Heart right ventricle (tissue), 16 donors: ENCODE measurements around the gene ENPP1. TPM values are rescaled to one million over a fixed set of nuclear protein-coding genes. Genes with fewer than 3 reads are reported as not detected.
A peak's percentile ranks its signal among the peaks of the same experiment; 100 is the strongest.

ENCODE experiments used
- ATAC-seq, 8 donors: fragments of 200-7000 bp; cut with Tn5 transposase; one replicate each; pipeline ENCODE4 v1.9.1; 2020; ENCODE audit warnings: mild to moderate bottlenecking in 8 of 8, moderate library complexity in 8 of 8, moderate number of reproducible peaks in 1 of 8
- DNase-seq, 2 donors: peaks; one replicate each; pipeline ENCODE4 v3.0.0-alpha.2; 2020
- H3K27ac ChIP-seq, 10 donors: fragments of 200-600 bp; sonication (generic) in 2 of 10; one replicate each; pipeline versions ENCODE4 v1.5.0 to v1.8.0; 2020 to 2022; ENCODE audit warnings: mild to moderate bottlenecking in 3 of 10
- H3K27me3 ChIP-seq, 7 donors: fragments of 200-600 bp; one replicate each; pipeline ENCODE4 v1.8.0; 2021 to 2022; ENCODE audit warnings: mild to moderate bottlenecking in 2 of 7
- H3K36me3 ChIP-seq, 9 donors: fragments of 200-600 bp; sonication (generic) in 1 of 9; one replicate each; pipeline versions ENCODE4 v1.5.0 to v1.8.0; 2020 to 2022; ENCODE audit warnings: mild to moderate bottlenecking in 2 of 9
- H3K4me1 ChIP-seq, 9 donors: fragments of 200-600 bp; sonication (generic) in 1 of 9; one replicate each; pipeline versions ENCODE4 v1.5.0 to v1.8.0; 2020 to 2022; ENCODE audit warnings: mild to moderate bottlenecking in 4 of 9
- H3K4me3 ChIP-seq, 10 donors: fragments of 200-600 bp; sonication (generic) in 2 of 10; one replicate each; pipeline versions ENCODE4 v1.5.0 to v1.8.0; 2020 to 2022; ENCODE audit warnings: mild to moderate bottlenecking in 7 of 10, moderate library complexity in 2 of 10
- H3K9me3 ChIP-seq, 11 donors: fragments of 200-600 bp in 10 of 11; sonication (generic) in 2 of 11; one replicate each; pipeline versions ENCODE4 v1.5.0 to v1.8.0; 2013 to 2022; ENCODE audit warnings: mild to moderate bottlenecking in 2 of 11, control low read depth in 1 of 11, moderate library complexity in 1 of 11
- WGBS, 2 donors: extraction: QIAGEN DNeasy Blood & Tissue Kit; methylation state at CpG; one replicate each; pipeline ENCODE4 v1.1.7; 2013; ENCODE audit warnings: inconsistent platforms in 1 of 2; 5-methylcytosine and 5-hydroxymethylcytosine counted together
- intact Hi-C, 10 donors: fragments of 100-400 bp; cut with DNase I; formaldehyde crosslinking; loops; one replicate each; pipeline versions ENCODE4 v1.11.1 to v1.14.2; 2022
- polyA plus RNA-seq, 2 donors: library from polyadenylated mRNA; stranded (reverse); fragments of 200-250 nt; gene quantifications; one replicate each; pipeline ENCODE4 v1.2.3, GENCODE V29; 2013
- total RNA-seq, 10 donors: library from RNA; stranded (reverse); fragmentation: NEBNext Ultra II Directional in 3 of 10; extraction: Animal tissue kit (Norgen Biotek cat#: 25700) in 3 of 10; gene quantifications; one replicate each; pipeline versions ENCODE4 v1.2.1 to v1.2.4, GENCODE V29; 2021 to 2023
- TF ChIP-seq, protein P1 (sequence below), 9 donors: fragments of 200-600 bp; sonication (generic) in 2 of 9; IDR thresholded peaks; one replicate each; pipeline versions ENCODE4 v1.5.0 to v1.8.0; 2021 to 2022; ENCODE audit warnings: antibody characterized with exemption in 9 of 9, mild to moderate bottlenecking in 5 of 9, moderate library complexity in 1 of 9
- donor health status: Arrhythmogenic right ventricular cardiomyopathy.
- donor health status: ischemic (EF 13 %, LVEDD 7.1; RV severe dilation, severe dysfunction).
- donor health status: healthy with polysubstance abuse.
- donor health status: DM: no; HTN: yes; CAD: no.
- donor health status: DM: no; HTN: no; CAD: no.
- donor health status: ischemic (EF 25% LVEDD 6.9; RV normal size, moderate dysfunction).
- donor health status: ischemic (EF 25% LVEDD 5.7; RV mildly dilated, moderate dysfunction).
- donor health status: healthy.
- donor health status: DM: yes; HTN: yes; CAD: no.
- donor health status: Ischemic cardiomyopathy.
- donor health status: ischemic (EF 35%, LVEDD 5.7; RV mildly dilated, moderate dysfunction).
- donor health status: nonischemic (EF 11% LVEDD 7.7; RV severe dilation, severe dysfunction).
- donor health status: DM: yes; HTN: yes; CAD: no.
- donor health status: PGD.
- donor health status: ischemic (EF 29% LVEDD 5.4; RV normal size, mild dysfunction).
- donor health status: nonischemic (EF 23%, LVEDD 6.1; RV moderate dilation, normal function).

ENPP1 gene
- total and polyA plus RNA-seq, 12 donors: 0.45 to 3.2 (median 2.1) TPM

DNA sequence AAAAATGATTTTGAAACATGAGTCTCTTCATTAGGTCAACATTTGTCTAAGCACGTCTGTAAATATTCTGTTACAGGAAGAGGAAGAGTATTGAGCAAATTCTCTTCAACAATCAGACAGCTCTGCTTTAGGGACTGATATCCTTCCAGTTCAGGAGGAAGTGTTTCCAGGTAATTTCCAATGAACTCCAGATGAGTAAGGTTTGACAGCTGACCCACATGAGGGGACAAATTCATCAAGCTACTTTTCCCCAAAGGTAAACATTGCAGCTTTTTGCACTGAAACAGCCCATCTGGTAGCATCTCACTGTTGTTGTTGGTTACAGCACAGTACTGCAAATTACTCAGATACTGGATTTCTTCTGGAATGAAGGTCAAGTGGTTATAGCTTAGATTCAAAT, 18.1 kb downstream of the ENPP1 start:
- WGBS, 2 donors: 40 to 67% methylated on average over 1 of the region's 1 CpG
- Histone ChIP-seq H3K9me3 (no peaks in the 10 kb centered on the region), H3K27me3 (no peaks in the 10 kb centered on the region), H3K36me3 (no peaks in the 10 kb centered on the region), H3K4me1 (peaks cover 0 to 3% (median 0%) of the 10 kb centered on the region in 9 donors), H3K27ac (no peak overlapping the region), H3K4me3 (no peak overlapping the region)
- ATAC-seq (no peak), DNase-seq (no peak)
- TF ChIP-seq, protein P1, sequence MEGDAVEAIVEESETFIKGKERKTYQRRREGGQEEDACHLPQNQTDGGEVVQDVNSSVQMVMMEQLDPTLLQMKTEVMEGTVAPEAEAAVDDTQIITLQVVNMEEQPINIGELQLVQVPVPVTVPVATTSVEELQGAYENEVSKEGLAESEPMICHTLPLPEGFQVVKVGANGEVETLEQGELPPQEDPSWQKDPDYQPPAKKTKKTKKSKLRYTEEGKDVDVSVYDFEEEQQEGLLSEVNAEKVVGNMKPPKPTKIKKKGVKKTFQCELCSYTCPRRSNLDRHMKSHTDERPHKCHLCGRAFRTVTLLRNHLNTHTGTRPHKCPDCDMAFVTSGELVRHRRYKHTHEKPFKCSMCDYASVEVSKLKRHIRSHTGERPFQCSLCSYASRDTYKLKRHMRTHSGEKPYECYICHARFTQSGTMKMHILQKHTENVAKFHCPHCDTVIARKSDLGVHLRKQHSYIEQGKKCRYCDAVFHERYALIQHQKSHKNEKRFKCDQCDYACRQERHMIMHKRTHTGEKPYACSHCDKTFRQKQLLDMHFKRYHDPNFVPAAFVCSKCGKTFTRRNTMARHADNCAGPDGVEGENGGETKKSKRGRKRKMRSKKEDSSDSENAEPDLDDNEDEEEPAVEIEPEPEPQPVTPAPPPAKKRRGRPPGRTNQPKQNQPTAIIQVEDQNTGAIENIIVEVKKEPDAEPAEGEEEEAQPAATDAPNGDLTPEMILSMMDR (IDR thresholded peaks at IDR 0.05): no peak
- intact Hi-C loops: no loop called here

DNA sequence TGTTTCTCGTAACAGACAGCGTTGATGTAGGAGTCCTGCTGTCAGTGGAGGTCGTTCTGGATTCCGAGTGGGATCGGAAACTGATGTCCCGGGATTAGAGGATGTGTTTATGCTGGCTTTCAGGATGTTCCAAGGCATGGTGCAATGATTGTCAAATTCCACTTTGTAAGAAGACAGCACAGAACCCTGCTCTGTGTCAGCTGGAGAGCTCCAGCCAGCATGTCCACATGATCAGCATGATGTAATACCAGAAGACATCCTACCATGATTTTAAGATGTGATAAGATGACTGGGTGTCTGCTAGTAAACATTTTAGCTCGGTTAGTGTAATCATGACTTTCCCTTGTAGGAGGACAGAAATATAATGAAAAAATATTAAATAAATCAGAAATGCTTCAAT, 20.3 kb downstream of the ENPP1 start:
- H3K27ac ChIP-seq: no peak overlapping the region
- DNase-seq: no peak
- H3K9me3 ChIP-seq: no peaks in the 10 kb centered on the region
- peaks cover 0 to 13% (median 0%) of the 10 kb centered on the region in 9 donors for H3K4me1 ChIP-seq
- ATAC-seq: no peak
- no peaks in the 10 kb centered on the region for H3K27me3 ChIP-seq
- no peak overlapping the region for H3K4me3 ChIP-seq
- WGBS, 2 donors: 84 to 86% methylated on average over 7 of the region's 7 CpGs
- H3K36me3 ChIP-seq: no peaks in the 10 kb centered on the region
- intact Hi-C loops: no loop called here
- TF ChIP-seq, protein P1 (IDR thresholded peaks at IDR 0.05): no peak

DNA sequence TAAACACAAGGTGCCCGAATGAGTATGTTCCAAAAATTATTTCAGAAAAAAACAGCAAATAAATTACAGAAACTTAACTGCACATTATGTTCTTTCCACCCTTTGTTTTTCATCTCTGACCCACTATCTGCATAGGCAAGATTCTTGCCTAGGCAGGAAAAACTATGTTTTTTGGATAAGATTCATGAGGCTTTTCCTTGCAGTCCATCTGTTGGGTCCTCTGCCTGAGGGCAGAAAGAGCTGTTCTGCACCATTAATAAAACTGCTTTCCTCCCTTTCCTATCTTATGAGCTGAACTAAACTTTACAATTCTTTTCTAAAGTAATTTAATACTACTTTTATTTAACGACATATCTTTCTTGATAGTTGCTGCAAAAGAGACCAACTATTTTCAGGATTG, 21.1 kb downstream of the ENPP1 start:
- ATAC-seq (no peak), DNase-seq (no peak)
- TF ChIP-seq, protein P1 (IDR thresholded peaks at IDR 0.05): no peak
- peaks cover 0 to 4% (median 0%) of the 10 kb centered on the region in 7 donors for H3K27me3 ChIP-seq
- no peak overlapping the region for H3K27ac ChIP-seq
- intact Hi-C loops: no loop called here
- no peaks in the 10 kb centered on the region for H3K9me3 ChIP-seq
- H3K4me1 ChIP-seq: peaks cover 0 to 13% (median 0%) of the 10 kb centered on the region in 9 donors
- no peak overlapping the region for H3K4me3 ChIP-seq
- no peaks in the 10 kb centered on the region for H3K36me3 ChIP-seq
- WGBS, 2 donors: 71 to 74% methylated on average over 2 of the region's 2 CpGs

DNA sequence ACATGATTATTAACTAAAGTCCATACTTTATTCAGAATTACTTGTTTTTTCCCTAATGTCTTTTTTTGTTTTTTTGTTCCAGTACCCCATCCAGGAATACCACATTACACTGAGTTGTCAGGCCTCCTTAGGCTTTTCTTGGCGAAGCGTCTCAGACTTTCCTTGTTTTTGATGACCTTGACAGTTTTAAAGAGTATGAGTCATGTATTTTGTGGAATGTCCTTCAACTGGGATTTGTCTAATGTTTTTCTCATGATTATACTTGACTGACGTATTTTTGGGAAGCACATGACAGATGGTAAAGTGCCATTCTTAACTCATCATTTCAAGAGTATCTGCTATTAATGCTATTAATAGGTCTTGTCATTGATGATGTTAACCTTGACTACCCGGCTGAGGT, 23.6 kb downstream of the ENPP1 start:
- no peak overlapping the region for H3K4me3 ChIP-seq
- no peaks in the 10 kb centered on the region for H3K9me3 ChIP-seq
- H3K4me1 ChIP-seq: peaks cover 0 to 13% (median 0%) of the 10 kb centered on the region in 9 donors
- intact Hi-C loops: no loop called here
- no peaks in the 10 kb centered on the region for H3K36me3 ChIP-seq
- WGBS, 2 donors: 58 to 61% methylated on average over 4 of the region's 4 CpGs
- DNase-seq (no peak), ATAC-seq (peak in 4 of 8 donors; percentile 39 to 59 (median 46))
- TF ChIP-seq, protein P1 (IDR thresholded peaks at IDR 0.05): no peak
- H3K27ac ChIP-seq: peak overlapping the region in 1 of 10 donors; percentile 39
- peaks cover 0 to 5% (median 0%) of the 10 kb centered on the region in 7 donors for H3K27me3 ChIP-seq
